Ectodermal cell (in vitro differentiated cells): Measurements from ENCODE around the gene TICRR.
"Not testable (repeated sequence)": the region's sequence is repeated elsewhere in the genome, so short reads cannot be mapped to it uniquely, and the experiment has no call there.

Experiments
- H3K27ac ChIP-seq: 2 replicates; pipeline ENCODE4 v1.7.0; 2013; ENCODE audit warnings: mild to moderate bottlenecking, low read depth, low read length; ENCODE audit not compliant: insufficient read depth, poor library complexity, severe bottlenecking
- H3K27me3 ChIP-seq: 2 replicates; pipeline ENCODE4 v1.7.0; 2013; ENCODE audit warnings: mild to moderate bottlenecking, low read length; ENCODE audit not compliant: insufficient read depth, control insufficient read depth, poor library complexity, severe bottlenecking
- H3K36me3 ChIP-seq: one replicate; pipeline ENCODE4 v1.7.0; 2013; ENCODE audit warnings: low read length; ENCODE audit not compliant: control insufficient read depth, insufficient read depth
- H3K4me1 ChIP-seq: one replicate; pipeline ENCODE4 v1.7.0; 2013; ENCODE audit warnings: low read length; ENCODE audit not compliant: control insufficient read depth, insufficient read depth
- H3K4me3 ChIP-seq: 2 replicates; pipeline ENCODE4 v1.7.0; 2013; ENCODE audit warnings: low read depth, low read length, control low read depth; ENCODE audit not compliant: insufficient read depth
- H3K9me3 ChIP-seq: 2 replicates; pipeline ENCODE4 v1.7.0; 2013; ENCODE audit warnings: mild to moderate bottlenecking, low read length, moderate library complexity; ENCODE audit not compliant: control insufficient read depth
- WGBS, 2 experiments: methylation state at CpG; one replicate each; pipeline ENCODE4 v1.1.7; 2013; ENCODE audit warnings: missing lambda C conversion rate in 2 of 2; 5-methylcytosine and 5-hydroxymethylcytosine counted together

The TICRR gene

GRCh38 chr15:89542369-89542768, 32.9 kb upstream of the TICRR start:
- Histone ChIP-seq H3K9me3 (no peaks in the 10 kb centered on the region), H3K36me3 (no peaks in the 10 kb centered on the region), H3K4me3 (no peak overlapping the region), H3K27me3 (no peaks in the 10 kb centered on the region), H3K4me1 (no peaks in the 10 kb centered on the region), H3K27ac (no peak overlapping the region)
- WGBS, 2 experiments = 86 to 95% methylated on average over 3 of the region's 3 CpGs

- Histone ChIP-seq H3K4me3 (no peak overlapping the region), H3K27me3 (no peaks in the 10 kb centered on the region), H3K4me1 (no peaks in the 10 kb centered on the region), H3K36me3 (no peaks in the 10 kb centered on the region), H3K9me3 (no peaks in the 10 kb centered on the region), H3K27ac (no peak overlapping the region)
- 91 to 94% methylated on average over 4 of the region's 4 CpGs for WGBS, 2 experiments
Measured at GRCh38 chr15:89543389-89543788, 31.9 kb upstream of the TICRR start.

GRCh38 chr15:89549138-89549537, 26.1 kb upstream of the TICRR start:
- not testable (repeated sequence) for H3K27me3 ChIP-seq, H3K27ac ChIP-seq, H3K4me1 ChIP-seq, H3K4me3 ChIP-seq, H3K36me3 ChIP-seq, H3K9me3 ChIP-seq
- 59 to 87% methylated on average over 3 of the region's 4 CpGs for WGBS, 2 experiments

- no peaks in the 10 kb centered on the region for H3K9me3 ChIP-seq
- 45 to 47% methylated on average over 2 of the region's 2 CpGs for WGBS, 2 experiments
- H3K27me3 ChIP-seq = no peaks in the 10 kb centered on the region
- H3K4me1 ChIP-seq = no peaks in the 10 kb centered on the region
- no peaks in the 10 kb centered on the region for H3K36me3 ChIP-seq
- no peak overlapping the region for H3K4me3 ChIP-seq
- no peak overlapping the region for H3K27ac ChIP-seq
Measured at GRCh38 chr15:89550427-89550826, 24.8 kb upstream of the TICRR start.

GRCh38 chr15:89551550-89551949, 23.7 kb upstream of the TICRR start:
- H3K4me3 ChIP-seq = no peak overlapping the region
- H3K36me3 ChIP-seq = no peaks in the 10 kb centered on the region
- H3K27ac ChIP-seq = no peak overlapping the region
- 85 to 86% methylated on average over 4 of the region's 4 CpGs for WGBS, 2 experiments
- H3K9me3 ChIP-seq = no peaks in the 10 kb centered on the region
- no peaks in the 10 kb centered on the region for H3K4me1 ChIP-seq
- no peaks in the 10 kb centered on the region for H3K27me3 ChIP-seq

- no peaks in the 10 kb centered on the region for H3K36me3 ChIP-seq
- 87 to 95% methylated on average over 3 of the region's 3 CpGs for whole genome bisulfite sequencing, 2 experiments
- no peaks in the 10 kb centered on the region for H3K27me3 ChIP-seq
- no peak overlapping the region for H3K27ac ChIP-seq
- H3K4me3 ChIP-seq = no peak overlapping the region
- no peaks in the 10 kb centered on the region for H3K9me3 ChIP-seq
- no peaks in the 10 kb centered on the region for H3K4me1 ChIP-seq
Measured at GRCh38 chr15:89553632-89554031, 21.6 kb upstream of the TICRR start.

- Histone ChIP-seq H3K27ac (no peak overlapping the region), H3K9me3 (no peaks in the 10 kb centered on the region), H3K4me3 (no peak overlapping the region), H3K4me1 (no peaks in the 10 kb centered on the region), H3K36me3 (no peaks in the 10 kb centered on the region), H3K27me3 (no peaks in the 10 kb centered on the region)
- WGBS, 2 experiments = 76 to 78% methylated on average over 7 of the region's 7 CpGs
Measured at GRCh38 chr15:89554247-89554646, 21.0 kb upstream of the TICRR start.

GRCh38 chr15:89555768-89556167, 19.5 kb upstream of the TICRR start:
- WGBS, 2 experiments = 76% methylated on average over 5 of the region's 5 CpGs
- Histone ChIP-seq H3K27me3 (no peaks in the 10 kb centered on the region), H3K27ac (no peak overlapping the region)

GRCh38 chr15:89556413-89557262, 18.6 kb upstream of the TICRR start:
- no peaks in the 10 kb centered on the region for H3K36me3 ChIP-seq
- WGBS, 2 experiments = 52 to 87% methylated on average over 4 to 8 of the region's 9 CpGs

More at GRCh38 chr15:89555768-89556167, 19.5 kb upstream of the TICRR start:
- no peaks in the 10 kb centered on the region for H3K36me3 ChIP-seq
- no peaks in the 10 kb centered on the region for H3K4me1 ChIP-seq
- H3K9me3 ChIP-seq = no peaks in the 10 kb centered on the region
- H3K4me3 ChIP-seq = no peak overlapping the region

GRCh38 chr15:89559769-89560264, 15.5 kb upstream of the TICRR start:
- Histone ChIP-seq H3K4me3 (no peak overlapping the region), H3K27ac (no peak overlapping the region)
- 90 to 93% methylated on average over 5 of the region's 5 CpGs for WGBS, 2 experiments

More at GRCh38 chr15:89556413-89557262, 18.6 kb upstream of the TICRR start:
- H3K27me3 ChIP-seq = no peaks in the 10 kb centered on the region
- no peak overlapping the region for H3K4me3 ChIP-seq
- no peaks in the 10 kb centered on the region for H3K4me1 ChIP-seq
- no peaks in the 10 kb centered on the region for H3K9me3 ChIP-seq
- H3K27ac ChIP-seq = no peak overlapping the region

More at GRCh38 chr15:89559769-89560264, 15.5 kb upstream of the TICRR start:
- H3K36me3 ChIP-seq = no peaks in the 10 kb centered on the region
- H3K27me3 ChIP-seq = no peaks in the 10 kb centered on the region
- no peaks in the 10 kb centered on the region for H3K9me3 ChIP-seq
- no peaks in the 10 kb centered on the region for H3K4me1 ChIP-seq
